Dermis blood vessel endothelial cell (primary cell): ENCODE measurements around the gene ST6GALNAC3. TPM values are rescaled to one million over a fixed set of nuclear protein-coding genes. Genes with fewer than 3 reads are reported as not detected.
A peak's percentile ranks its signal among the peaks of the same experiment; 100 is the strongest.
"Not testable (repeated sequence)": the region's sequence is repeated elsewhere in the genome, so short reads cannot be mapped to it uniquely, and the experiment has no call there.

ENCODE experiments used
- DNase-seq: peaks from one replicate; pipeline ENCODE4 v3.0.0; 2010
- total RNA-seq: library from RNA; depleted of rRNA; stranded (reverse); fragments of >200 nt; gene quantifications from 2 replicates; pipeline ENCODE4 v1.2.3, GENCODE V29; 2014

Gene ST6GALNAC3
- total RNA-seq, 1 donor from 2014 or later = 44.9 TPM

DNA sequence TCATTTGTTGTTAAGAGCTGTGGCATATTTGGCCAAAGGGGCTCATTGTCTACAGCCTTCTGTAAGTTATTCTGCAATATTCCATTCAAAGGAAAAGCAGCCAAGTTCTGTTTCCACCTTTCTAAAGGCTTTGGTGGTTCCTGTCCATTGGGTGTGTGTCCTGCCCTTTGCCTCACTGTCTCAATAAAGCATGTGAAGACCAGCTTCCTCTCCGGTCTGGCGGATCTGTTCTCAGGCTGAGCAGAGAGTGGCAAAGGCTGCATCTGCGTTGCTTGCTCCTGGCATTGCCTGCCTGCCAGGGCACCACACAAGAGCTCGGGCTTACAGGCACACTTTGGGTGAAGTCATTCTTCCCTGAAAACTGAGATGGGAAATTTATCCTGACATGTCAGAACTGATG lies 34.9 kb downstream of the ST6GALNAC3 start:
- DNase-seq = peak; percentile 17

DNA sequence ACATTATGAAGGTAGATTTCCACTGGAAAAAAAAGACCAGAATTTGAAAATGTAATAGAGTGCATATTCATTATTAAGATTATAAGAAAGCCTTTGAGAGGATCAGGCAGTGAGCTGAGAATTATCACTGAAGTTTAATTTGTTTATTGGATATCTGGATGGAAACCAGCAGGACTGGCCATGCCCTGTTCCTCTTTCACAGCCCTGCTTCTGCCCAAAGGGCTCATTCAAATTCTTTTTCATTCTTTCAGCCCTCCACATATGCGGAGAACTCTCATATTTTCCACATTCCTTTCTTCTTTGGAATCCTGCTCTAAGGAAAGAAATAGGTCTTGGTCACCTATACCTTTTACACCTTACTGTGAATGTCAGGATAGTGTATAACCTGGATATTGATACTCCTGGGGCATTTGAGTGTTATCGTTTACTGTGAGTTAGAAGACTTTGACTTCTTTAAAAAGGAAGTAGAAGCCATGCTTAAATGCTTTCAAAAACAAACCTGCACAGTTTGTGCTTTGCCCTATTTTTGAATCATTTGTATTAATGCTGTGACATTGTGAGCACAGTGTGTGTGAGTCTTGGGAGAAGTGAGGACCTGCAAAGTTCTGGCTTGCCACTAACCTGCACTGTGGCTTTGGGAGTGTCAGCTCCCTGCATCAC lies 35.5 kb downstream of the ST6GALNAC3 start:
- DNase-seq = no peak

DNA sequence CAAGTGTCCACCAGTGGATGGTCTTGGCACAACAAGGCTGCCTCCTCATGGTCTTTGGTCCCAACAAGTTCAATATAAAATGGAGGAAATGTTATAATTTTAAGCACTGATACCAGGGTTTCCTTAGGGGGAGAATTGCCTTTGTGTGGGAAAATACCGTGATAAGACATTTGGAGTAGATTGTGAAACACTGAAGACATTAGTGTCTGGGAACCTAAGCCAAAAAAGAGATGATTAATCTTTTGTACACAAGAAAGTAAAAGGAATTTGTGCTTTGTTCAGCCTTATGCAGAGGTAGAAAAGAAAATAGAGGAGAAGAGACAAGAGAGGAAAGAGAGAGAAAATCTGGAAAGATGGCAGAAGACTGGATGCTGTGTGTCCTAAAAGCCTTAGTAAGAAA lies 36.1 kb downstream of the ST6GALNAC3 start:
- no peak for DNase-seq

DNA sequence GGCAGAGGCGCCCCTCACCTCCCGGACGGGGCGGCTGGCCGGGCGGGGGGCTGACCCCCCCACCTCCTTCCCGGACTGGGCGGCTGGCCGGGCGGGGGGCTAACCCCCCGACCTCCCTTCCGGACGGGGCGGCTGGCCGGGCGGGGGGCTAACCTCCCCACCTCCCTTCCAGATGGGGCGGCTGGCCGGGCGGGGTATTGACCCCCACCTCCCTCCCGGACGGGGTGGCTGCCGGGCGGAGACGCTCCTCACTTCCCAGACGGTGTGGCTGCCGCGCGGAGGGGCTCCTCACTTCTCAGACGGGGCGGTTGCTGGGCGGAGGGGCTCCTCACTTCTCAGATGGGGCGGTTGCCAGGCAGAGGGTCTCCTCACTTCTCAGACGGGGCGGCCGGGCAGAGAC lies 37.8 kb downstream of the ST6GALNAC3 start:
- DNase-seq = not testable (repeated sequence)

DNA sequence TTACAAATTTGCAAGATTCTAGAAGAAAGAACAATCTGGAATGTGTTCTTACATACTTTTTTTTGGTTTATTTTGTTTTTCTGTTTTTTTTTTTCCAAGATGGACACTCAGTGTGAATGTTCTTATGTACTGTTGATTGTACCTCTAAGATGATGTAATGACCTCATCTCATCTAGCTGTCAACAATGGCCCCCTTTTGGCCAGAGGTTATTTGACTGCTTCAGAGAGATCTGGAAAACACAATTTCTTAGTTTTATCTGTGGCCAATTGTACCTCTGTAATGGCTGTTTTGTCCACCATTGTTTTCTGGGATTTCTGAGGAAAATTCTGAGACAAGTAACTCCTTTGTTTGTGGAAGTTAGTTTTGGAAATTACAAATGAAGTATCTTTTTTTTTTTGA lies 38.9 kb downstream of the ST6GALNAC3 start:
- DNase-seq = no peak

DNA sequence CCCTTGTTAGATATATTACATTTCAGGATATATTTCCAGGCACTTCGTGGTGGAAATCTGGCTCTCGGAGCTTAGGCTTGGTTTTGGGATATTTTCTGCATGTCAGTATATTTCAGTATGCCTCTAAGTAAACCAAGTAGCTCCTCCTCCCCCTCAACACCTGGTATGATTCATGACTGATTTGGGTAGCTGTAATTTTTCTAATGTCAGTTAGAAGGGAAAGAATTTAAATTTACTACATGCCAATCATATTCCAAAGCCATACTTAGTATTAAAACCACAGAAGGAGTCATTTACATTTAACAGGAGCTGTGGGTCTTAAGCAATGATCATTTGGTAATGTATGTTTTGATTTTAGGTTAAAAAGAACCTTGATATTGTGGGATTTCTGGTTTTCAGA lies 40.6 kb downstream of the ST6GALNAC3 start:
- DNase-seq = no peak

DNA sequence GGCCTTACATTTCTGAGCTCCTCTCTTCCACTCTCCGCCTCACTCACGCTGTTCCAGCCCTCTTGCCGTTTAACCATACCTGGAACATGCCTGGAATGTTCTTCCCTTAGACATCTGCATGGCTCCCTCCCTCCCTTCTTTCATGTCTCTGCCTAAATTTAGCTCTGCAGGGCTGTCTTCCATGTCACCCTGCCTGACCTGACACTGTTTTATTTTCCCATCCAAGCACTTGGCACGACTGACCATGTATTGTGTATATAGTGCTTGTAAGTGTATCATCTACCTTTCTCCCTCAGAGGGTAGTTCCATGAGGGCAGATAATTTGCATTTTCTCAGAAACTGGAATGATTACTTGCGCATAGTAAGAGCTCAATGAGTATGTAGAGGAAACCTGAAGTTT lies 47.3 kb downstream of the ST6GALNAC3 start:
- DNase-seq = no peak

DNA sequence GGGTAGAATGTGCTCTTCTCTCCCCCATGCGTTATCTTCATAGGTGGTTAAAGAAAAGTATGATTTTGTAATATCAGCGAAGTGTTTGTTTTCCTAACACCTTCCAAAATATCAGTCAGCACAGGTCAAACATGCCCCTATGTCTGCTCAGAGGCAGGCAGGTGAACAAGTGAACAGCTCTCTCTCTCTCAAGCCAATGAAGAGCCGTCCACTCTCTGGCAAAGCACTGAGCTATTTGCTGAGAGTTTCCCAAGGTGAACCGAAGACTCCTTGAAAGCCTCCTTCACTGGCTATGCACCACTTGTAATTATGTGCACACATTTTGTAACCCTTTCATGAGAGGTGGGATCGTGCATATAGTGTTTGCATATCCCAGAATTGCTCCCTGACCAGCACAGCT lies 47.7 kb downstream of the ST6GALNAC3 start:
- no peak for DNase-seq

DNA sequence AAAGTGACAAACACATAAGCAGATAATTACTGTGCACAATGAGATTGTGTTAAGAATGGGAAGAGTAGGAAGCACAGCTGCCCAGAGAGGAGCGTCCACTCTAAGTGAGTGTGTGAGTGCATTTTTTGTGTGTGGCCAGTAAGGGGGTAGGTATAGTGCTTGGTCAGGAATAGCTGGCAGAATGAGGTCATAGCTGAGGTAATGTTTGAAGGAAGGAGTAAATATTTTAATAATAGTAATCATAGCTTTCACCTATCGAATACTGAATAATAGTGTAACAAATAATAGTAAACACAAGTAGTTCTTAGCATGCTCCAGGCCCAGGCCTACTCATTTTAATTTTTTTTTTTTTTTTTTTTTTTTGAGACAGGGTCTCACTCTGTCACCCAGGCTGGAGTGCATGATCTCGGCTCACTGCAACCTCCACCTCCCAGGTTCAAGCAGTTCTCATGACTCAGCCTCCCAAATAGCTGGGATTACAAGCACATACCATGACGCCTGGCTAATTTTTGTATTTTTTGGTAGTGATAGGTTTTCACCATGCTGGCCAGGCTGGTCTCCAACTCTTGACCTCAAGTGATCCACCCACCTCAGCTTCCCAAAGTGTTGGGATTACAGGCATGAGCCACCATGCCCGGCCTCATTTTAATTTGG lies 49.0 kb downstream of the ST6GALNAC3 start:
- DNase-seq = not testable (repeated sequence)

DNA sequence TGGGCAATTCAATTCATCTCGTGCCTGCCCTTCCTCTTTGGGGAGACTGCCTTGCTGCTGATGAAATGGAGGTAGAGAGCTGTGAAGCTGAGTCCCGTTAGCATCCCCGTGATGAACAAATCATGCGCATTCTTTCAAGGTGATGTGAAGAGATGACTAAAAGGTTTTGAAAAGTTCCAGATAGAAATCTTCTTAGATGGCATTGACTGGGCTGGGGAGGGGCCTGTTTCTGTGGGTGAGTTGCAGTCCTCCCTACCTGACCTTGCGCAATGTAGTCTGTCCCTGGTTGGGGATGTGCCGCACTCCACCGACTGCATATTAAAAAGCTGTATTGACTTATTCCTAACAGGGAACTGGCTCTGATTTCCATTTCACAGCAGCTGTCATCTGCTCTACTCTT lies 49.6 kb downstream of the ST6GALNAC3 start:
- no peak for DNase-seq

DNA sequence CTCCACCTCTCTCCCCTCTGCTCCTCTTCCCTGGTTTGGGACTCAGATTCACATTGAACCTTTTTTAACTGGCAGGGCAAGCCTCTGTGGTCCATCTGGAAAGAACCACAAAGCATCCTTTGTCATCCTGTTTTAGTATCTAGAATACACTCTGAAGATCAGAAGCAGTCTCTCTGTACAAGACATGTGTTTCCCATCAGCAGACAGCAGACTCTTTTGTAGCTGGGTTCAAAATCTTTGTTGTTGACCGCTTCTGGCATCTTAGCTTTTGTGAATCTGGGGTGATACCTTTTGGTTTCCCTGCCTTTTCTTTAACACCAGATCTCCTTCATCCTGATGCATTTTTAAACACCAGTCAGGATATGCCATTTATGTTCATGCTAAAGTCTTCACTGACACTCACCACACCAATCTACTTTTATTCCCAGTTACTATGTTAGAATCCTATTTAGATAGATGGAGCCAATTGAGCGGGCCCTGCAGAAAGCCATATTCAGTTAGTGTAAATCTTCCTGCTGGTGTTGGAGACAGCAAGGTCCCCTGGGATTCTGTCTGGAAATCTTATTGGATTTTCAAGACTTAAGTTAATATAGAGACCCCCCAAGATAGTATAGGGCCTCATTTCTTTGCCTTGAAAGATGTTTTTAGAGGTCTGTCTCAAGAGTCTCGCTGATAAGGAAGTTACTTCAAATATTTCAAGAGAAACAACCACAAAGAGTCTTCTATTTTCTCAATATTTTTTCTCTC lies 51.1 kb downstream of the ST6GALNAC3 start:
- DNase-seq = no peak

DNA sequence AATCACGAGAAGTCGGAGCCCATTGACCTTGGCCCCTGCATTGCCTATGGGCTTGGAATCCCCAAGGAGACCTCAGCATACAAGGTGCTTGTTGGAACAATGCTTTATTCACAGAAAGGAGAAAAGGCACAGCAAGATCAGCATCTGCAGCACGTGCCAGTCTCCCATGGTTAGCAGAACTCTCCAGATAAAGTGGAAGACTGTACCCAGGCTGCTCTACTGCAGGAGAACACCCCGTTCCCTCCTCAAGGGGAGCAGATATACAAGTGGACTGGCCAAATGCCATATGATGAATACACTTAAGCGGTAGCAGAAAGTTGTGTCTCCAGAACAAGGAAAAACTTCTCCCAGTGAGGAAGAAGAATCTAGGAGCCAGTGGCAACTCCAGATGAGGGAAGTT lies 53.5 kb downstream of the ST6GALNAC3 start:
- no peak for DNase-seq

DNA sequence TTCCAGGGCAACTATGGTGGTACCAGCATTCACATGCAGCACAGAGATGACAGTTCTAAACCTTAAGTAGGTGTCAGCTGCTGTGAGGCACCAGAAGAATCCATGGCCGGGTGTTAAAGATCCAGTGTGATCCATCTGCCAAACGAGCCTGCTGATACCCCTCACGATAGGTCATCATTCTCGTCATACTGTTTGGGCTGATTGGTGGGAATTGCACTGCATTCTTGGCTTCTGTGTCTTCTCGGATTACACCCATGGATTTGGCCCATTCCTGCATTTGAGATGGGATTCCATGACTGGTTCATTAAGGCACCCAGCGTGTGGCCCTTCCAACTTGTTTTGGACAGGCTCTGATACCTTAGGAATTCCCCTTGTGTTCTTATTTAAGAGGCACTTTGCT lies 55.2 kb downstream of the ST6GALNAC3 start:
- no peak for DNase-seq

DNA sequence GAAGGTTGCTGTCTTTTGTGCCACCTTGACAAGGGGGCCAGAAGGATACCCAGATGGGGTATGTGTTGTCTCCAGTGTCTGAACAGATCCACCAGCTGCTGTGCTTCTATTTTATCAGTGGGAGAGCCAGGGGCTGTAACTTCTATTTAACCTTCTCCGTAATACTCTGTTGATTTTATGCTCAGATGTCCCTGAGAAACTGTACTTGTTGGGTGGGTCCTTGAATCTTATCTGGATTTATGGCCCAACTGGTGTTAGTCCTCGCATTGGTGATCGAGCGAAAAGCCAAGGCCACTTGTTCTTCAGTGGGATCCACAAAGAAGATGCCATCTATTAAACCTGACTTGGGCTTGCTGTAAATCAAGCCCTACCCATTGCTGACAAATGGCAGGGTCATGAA lies 56.4 kb downstream of the ST6GALNAC3 start:
- DNase-seq = no peak

DNA sequence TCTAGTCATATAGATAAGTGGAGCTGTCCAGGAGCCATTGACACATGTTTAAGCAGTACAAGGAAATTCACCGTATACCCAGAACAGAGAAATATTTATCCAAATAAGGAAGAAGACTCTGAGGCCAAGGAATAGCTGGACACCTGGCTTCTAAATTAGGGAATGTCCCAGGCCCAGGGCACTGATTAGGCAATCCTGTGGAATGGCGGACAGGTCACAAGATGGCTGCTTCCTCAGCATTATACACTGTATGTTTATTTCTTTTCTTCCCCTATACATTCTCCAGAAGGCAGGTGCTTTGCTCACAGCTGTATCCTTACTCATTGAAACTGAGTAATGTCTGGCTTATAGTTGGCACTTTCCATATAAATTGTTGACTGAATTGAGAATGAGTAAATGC lies 59.4 kb downstream of the ST6GALNAC3 start:
- no peak for DNase-seq

DNA sequence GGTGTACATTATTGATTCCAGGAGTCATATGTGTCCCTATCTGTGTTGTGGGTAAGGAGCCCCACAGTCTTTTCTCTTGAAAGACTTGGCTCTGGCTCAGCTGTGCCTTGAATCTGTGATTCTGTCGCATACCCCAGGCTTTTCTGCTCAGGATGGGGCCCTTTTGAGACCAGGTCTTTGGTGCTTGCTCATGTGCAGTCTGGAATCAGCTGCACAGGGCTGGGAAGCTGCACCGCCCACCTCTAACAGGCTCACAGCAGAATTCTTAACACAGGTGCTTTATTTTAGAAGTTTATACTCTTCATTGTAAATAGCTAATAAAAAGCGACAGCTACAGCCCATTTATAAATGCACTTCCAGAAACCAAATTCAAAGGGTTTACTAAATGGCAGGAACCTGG lies 61.3 kb downstream of the ST6GALNAC3 start:
- DNase-seq = no peak

DNA sequence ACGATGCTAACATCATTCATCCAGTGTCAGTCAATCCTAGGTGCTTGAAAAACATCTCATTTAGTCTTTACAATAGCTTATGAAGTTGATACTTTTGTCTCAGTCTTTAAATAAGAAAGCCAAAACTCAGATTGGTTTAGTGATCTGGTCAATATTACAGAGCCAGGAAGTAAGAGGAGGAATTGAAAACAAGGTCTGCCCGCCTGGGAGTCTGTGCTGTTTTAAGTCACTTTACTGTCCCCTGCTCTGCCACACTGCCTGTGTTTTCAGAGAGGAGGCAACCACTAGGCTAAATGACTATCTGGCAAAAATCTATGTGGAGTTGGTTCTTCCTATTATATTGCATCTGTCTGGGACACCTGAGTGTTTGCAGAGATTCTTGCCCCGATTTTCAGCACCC lies 62.3 kb downstream of the ST6GALNAC3 start:
- no peak for DNase-seq

DNA sequence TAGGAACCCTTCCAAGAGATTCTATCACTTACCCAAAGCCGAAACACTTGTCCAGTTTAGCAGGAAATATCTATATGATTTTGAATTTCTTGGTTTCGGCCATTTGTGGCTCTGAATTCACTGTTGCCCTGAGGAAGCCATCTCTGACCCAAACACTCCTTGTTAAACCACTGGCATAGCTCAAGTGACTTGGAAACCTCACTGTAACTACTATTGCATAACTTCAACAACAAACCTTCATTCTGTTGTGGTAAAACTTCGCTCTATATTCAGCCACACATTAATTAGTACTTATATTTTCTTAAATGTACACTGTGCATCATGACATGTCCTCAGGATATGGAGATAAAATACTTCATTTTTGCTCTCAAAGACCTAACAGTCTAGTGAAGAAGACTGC lies 63.2 kb downstream of the ST6GALNAC3 start:
- DNase-seq = no peak

DNA sequence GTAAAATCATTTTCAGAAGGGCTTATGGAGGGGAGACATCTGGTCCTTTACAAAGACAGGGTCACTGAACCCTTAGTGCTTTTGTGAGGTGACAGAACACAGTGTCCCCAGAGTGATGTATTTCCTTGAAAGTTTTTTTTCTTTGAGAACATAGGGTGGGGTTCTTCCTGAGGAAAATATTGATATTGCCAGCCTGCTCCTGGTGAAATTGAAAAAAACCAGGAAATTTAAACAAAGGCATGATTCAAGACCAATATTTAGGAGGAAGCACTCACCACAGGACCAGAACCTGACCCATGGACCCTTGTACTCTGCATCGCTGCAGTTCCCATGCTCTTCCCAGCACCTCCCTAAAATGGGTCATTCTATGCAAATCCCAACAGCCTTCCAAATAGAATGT lies 63.7 kb downstream of the ST6GALNAC3 start:
- peak; percentile 46 for DNase-seq

DNA sequence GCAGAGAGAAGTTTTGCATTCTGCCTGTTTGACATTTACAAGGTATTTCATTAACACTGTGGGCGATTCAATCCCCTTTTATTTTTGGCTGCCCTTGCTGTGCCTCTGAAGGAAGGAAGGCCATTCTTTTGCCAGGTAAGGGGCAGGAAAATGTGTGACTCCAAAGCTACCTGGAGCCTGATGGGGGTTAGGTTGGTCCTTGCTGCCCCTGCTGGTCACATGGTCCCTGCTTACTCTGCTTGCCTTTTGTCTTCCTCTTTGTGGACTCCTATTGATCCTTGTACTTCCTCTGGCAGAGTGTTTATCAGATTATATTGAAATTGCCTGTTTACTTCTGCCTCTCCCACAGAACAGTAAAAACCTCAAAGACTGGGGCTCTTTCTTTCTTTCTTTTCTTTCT lies 65.7 kb downstream of the ST6GALNAC3 start:
- DNase-seq = no peak

DNA sequence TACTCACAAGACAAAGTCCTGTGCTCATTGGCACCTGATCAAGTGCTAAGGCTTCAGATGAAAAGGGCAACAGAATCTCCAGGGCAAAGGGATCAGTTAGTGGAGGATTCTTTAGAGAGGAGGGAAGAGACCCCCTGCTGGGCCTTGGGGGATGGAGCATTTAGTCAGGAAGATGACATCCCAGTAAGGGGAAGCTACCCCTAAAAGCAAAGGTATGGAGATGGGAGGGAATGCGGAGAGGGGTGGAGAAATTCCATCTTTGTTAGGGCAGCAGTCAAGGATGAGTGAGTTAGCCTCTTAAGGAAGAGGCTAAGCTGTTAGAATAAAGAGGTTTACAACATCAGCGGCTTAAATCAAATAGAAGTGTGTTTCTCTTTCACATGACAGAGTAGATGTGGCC lies 67.4 kb downstream of the ST6GALNAC3 start:
- no peak for DNase-seq

DNA sequence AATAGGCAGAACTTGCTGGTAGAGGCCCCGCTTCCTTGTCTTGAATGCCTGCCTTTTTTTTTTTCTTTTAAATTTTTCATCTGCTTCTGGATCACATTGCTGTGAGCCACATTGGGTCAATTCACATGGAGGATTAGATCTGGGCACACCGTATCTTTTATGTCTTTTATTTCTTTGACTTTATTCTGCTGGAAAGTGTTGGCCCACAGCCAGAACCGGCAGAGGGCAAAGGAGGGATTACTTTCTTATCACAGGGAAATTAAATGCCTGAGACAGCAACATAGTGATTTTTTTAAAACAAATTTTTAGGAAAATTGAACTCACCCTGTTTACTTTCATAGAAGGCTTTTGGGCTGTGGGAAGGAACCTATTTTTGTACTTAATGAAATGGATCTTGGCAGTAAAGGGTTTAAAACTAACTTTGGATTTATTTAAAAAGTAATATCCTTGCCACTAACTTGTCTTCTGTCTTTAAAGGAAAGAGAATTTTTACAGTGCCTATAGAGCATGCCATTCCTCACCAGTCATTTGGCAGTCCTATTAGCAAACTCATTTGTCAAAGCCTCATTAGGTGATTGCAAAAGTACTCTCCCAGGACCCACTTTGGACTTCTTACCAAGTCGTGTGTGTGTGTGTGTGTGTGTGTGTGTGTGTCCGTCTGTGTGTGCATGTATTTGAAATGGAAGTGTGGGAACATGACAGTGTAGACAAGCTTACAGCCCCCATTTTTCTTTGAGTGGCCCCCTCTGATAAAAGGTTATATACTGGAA lies 68.4 kb downstream of the ST6GALNAC3 start:
- DNase-seq = peak; percentile 13

DNA sequence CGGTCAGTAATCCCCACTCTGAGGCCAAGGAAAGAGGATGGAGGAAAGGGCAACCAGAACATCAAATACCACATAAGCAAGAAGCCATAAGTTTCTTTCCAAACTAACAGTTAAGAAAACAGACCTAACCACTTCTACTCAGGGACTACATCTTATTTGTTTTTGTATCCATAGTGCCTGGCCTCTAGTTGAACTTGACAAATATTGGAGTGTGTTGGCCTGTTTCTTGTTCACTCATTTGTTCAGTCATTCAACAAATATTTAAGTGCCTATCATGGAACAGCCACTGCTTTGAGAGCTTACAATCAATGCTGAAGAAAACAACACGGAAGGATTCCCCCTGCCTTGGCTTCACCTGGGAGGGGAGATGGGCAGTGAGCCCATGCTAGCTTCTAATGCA lies 69.7 kb downstream of the ST6GALNAC3 start:
- DNase-seq = no peak
